NCI-H1436 (cell line): Measurements from ENCODE around the gene ZNF577.
"Not testable (repeated sequence)": the region's sequence is repeated elsewhere in the genome, so short reads cannot be mapped to it uniquely, and the experiment has no call there.

Experiments
- DNase-seq: peaks from one replicate; lab custom pipeline; 2025; lab: John Stamatoyannopoulos, UW

The ZNF577 gene

DNA sequence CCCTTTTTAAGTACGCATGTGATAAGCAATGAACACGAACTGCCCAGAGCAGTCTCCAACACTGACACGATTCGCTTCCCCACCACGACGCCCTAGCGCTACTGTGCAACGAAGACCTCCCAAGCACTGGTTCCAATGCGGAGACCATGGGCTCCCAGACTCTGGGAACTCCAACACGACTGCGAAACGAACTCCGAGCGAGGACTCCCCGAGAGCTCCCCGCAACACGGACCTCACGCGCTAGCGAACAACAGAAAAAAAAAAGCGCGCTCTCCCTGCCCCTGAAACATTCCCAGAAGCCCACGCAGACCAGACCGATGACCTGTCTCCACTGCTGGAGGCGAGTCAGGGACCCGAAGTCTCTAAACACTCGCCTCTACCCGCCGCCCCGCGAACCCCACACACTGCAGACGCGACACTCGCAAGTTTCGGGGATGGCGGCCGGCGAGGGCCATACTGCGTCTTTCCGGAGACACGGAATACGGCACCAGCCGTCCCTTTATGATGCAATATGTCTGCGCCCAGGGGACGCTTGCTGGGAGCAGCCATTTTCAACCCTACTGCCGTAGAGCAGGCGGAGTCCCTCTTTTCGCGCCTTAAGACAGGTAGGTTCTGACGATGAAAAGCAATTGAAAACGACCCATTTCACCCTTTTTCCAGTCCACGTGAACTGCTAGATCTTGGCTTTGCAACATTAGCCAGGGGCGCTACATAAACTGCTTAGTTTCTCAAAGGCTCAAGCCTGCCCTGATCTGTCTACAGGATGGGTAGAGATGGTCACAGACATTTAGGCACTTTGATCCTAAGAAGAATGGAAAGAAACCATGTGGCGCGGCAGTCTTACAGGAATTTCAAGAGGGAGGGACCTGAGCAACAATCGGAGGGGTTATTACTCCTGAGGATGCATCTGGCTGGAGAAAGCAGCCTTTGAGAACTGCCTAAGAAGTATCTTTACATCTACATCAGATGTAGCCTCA, at the start of gene ZNF577:
Gene ZNF577, minus strand, starts transcription at position 430 of the 977 bp plus-strand sequence. CDS start 7,569 bp downstream, outside the sequence.
- DNase-seq = no peak

DNA sequence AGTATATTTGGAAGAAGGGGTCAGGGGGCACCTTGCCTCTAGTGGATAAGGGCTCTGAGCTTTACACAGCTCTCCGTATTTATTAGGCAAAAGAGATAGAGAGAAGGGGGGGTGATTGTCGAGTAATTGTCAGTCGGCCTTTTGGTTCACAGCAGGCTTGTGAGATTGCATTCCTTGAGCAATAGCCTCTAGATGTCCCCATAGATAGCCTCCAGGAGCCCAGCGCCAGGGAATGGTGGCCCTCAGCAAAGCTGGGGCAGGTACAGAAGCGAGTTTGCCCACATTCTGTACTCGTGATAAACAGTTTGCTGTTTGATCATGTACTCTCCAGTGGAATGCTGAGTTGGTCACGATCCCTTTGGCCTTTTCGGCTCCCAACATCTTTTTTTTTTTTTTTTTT, 44.2 kb upstream of the ZNF577 start:
- no peak for DNase-seq

- no peak for DNase-seq
These were observed 40.1 kb upstream of the ZNF577 start for GRCh38 chr19:51927859-51928258.

DNA sequence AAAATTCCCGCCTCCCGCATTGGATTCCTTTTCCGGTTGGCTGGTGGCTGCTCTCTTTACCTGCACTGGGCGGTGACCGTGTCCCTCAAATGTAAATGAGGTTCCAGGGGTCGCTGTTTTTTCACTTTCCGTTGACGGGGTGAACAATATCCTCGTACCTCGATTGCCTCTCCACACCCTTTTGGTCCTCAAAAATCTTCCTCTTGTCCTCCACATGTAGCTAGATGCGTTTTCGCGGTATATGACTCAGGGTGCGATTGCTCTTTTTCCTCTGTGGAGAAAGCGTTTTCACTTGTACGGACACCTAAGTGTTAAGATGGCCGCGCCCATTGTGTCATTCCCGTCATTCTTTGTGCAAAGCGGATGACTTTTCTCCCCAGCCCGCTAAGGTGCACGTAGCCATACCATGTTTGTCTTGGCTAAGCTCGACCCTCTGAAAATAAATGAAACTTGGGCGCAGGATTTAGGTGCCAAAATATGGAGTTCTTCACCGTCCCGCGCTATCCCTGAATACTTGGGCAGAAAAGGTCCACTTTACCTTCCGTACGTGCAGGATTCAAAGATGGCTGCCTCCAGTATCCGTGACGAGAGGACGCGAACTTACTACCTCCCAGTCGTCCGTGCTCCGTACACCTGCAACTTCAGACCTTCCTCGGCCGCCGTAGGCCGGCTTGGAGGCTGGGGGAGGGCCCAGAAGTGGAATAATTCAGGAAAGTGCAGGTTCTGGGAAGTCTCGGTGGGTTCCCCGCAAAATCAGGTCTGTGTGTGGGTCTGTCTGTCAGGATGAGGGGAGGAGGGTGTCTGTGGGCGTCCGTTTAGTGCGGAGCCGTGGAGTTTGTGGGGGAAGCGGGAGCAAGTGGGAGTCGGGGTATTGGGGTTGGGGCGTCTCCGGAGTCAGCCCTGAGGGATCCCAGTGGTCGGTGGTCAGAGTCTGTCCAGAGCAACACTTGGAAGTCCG, 39.3 kb upstream of the ZNF577 start, which contains the start of gene ZNF613:
Gene ZNF613, plus strand, starts transcription at position 689 of the 958 bp plus-strand sequence. CDS start 8,749 bp downstream, outside the sequence.
- peak; percentile 94 for DNase-seq

GRCh38 chr19:51926426-51926783, 38.7 kb upstream of the ZNF577 start:
- DNase-seq = no peak

GRCh38 chr19:51921949-51922348, 34.2 kb upstream of the ZNF577 start:
- DNase-seq = no peak

DNA sequence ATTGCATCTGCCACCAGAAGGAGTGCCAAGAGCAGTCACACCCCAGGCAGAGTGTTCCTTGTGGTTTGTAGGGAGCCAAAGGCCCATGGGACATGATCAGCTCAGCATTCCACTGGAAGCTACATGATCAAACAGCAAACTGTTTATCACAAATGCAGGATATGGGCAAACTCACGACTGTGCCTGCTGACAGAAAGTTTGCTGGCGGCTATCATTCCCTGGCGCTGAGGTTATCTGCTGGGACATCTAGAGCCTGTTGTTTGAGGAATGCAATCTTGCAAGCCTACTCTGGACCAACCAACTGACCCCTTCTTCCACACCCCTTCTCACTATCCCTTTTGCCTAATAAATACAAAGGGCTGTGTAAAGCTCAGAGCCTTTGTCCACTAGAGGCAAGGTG, 31.9 kb upstream of the ZNF577 start:
- no peak for DNase-seq

DNA sequence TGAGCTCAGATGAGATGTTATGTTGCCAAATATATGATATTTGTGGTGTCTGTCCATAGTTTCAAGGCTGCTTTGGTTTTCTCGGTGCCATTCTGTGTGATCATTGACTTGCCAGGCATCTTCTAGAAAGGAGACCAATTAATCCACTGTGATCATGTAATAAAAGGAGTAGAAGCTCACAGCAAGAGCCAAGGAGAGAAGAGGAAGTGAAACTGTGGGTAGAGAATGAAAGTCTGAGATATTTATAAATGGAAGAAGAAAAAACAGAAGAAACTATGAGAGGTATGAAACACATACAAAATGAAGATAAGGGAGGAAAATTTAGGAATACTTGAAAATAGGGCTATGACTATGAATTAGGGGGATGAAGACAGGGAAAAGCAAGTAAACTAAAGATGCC, 28.4 kb upstream of the ZNF577 start:
- no peak for DNase-seq

- DNase-seq = no peak
These were observed 27.6 kb upstream of the ZNF577 start for GRCh38 chr19:51915324-51915867.

- DNase-seq = not testable (repeated sequence)
These were observed 20.2 kb upstream of the ZNF577 start for GRCh38 chr19:51907981-51908380.

- not testable (repeated sequence) for DNase-seq
These were observed 18.4 kb upstream of the ZNF577 start for GRCh38 chr19:51906108-51906507.

GRCh38 chr19:51905639-51906038, 17.9 kb upstream of the ZNF577 start:
- not testable (repeated sequence) for DNase-seq

DNA sequence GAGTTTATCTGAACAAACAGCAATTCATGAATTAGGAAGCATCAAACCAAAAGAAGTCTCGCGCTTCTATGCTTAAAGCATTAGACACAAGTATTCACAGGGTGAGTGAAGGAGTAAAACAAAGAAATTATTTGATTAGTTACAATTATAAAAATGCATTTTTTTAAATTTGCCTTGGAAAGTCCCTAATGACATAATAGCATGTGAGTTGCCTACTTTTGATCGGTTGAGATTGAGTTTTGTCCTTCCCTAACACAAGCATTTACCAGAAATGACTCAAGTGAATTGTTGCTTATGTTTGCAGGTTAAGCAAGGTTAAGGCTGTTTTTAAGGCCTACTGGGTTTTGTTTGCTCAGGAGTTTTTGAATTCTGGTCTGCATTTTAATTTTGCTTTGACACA, 17.5 kb upstream of the ZNF577 start:
- no peak for DNase-seq

GRCh38 chr19:51904331-51905165, 16.8 kb upstream of the ZNF577 start, which contains the start of gene ZNF649:
ZNF649 (minus strand) TSS chr19:51905017; CDS start chr19:51900107, 4,910 bp downstream.
- DNase-seq = peak; percentile 87

DNA sequence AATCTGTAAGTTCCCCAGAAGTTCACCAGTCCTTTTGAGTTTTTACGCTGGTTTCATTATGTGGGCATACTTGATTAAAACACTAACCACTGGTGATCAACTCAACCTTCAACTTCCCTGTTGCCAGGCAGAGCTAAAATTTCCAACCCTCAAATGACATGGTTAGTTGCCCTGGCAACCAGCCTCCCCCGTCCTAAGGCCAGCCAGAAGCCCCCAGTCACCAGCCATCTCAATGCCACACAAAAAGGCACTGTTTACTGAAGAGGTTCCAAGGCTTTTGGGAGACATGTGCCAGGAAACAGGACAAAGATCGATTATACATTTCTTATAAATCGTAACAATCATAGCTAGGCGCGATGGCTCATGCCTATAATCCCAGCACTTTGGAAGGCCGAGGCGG, 15.4 kb upstream of the ZNF577 start:
- no peak for DNase-seq

GRCh38 chr19:51901860-51902259, 14.1 kb upstream of the ZNF577 start:
- no peak for DNase-seq

- no peak for DNase-seq
These were observed 3.5 kb upstream of the ZNF577 start for GRCh38 chr19:51891193-51891747.

DNA sequence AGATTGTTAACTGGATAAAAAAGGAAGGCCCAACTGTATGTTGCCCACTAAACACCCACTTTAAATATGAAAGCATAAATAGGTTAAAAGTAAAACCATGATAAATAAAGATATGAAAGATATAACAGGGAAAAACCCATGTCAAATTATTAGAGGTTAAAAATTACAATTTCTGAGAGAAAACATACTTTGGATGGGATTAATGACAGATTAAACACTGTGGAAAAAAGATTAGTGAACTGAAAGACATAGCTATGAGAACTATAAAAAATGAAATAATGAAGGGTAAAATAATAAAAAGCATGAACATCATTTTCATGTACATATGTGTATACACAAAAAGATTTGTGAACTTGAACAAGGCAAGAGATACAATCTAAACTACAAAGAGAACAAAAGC, 2.2 kb upstream of the ZNF577 start:
- DNase-seq = no peak

GRCh38 chr19:51884713-51885112, 3.0 kb downstream of the ZNF577 start:
- DNase-seq = no peak

DNA sequence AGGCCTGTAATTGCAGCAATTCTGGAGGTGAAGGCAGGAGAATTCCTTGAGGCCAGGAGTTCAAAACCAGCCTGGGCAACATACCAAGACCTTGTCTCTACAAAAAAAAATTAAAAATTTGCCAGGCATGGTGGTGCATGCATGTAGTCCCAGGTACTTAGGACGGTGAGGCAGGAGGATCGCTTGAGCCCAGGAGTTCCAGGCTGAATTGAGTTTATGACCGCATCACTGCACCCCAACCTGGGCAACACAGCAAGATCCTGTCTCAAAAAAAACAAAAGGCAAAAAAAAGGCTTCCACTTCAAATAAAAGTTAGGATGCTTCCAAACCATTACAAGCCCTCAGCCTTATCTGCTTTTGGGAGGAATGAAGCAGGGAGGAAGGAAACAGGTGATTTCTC, 5.2 kb downstream of the ZNF577 start:
- no peak for DNase-seq

DNA sequence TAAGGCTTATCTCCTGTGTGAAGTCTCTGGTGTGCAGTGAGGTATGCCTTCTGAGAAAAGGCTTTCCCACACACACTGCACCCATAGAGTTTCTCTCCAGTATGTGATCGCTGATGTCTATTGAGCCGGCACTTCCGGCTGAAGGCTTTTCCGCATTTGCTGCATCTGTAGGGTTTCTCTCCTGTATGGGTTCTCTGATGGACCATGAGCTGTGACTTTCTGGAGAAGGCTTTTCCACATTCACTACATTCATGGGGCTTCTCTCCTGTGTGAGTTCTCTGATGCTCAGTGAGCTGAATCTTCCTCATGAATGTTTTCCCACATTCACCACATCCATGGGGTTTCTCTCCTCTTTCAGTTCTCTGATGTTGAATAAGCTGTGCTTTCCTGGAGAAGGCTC, 14.7 kb downstream of the ZNF577 start:
- no peak for DNase-seq
